K562 (cell line): Measurements from ENCODE around the gene ORM1. TPM values are rescaled to one million over a fixed set of nuclear protein-coding genes. Genes with fewer than 3 reads are reported as not detected.
"Not testable (repeated sequence)": the region's sequence is repeated elsewhere in the genome, so short reads cannot be mapped to it uniquely, and the experiment has no call there.

ENCODE experiments used
- ATAC-seq: fragments of 200-7000 bp; cut with Tn5 transposase; 3 replicates; pipeline ENCODE4 v1.9.1; 2020; ENCODE audit warnings: moderate library complexity
- BruUV-seq: library from RNA; stranded (reverse); fragments of 400-500 nt; replicated peaks from 2 replicates; lab custom pipeline; 2021; lab: Mats Ljungman, UMichigan
- CTCF ChIA-PET: fragments of 300-600 bp; formaldehyde crosslinking; extraction: SDS; loops from one replicate; lab custom pipeline; 2021; ENCODE audit warnings: low intra/inter-chr PET ratio; lab: Yijun Ruan, JAX
- POLR2A ChIA-PET: fragments of 300-600, 350-650 bp; sonication (Branson Sonifier 250); formaldehyde crosslinking; extraction: SDS; loops from one replicate; lab custom pipeline; 2021; ENCODE audit warnings: antibody characterized with exemption, inconsistent platforms; lab: Yijun Ruan, JAX
- DNase-seq, 4 experiments: peaks; one replicate each; pipeline versions ENCODE4 v3.0.0 to v3.0.0-alpha.2; 2011 to 2018; ENCODE audit warnings: low spot score in 3 of 4, mixed read lengths in 3 of 4; ENCODE audit errors: extremely low read depth in 1 of 4
- FAIRE-seq: peaks from 2 replicates; lab custom pipeline; 2011; peaks lifted over from hg19 to GRCh38; lab: Jason Lieb, UNC
- H2AFZ ChIP-seq: 2 replicates; pipeline ENCODE4 v1.6.0; 2011; ENCODE audit warnings: low read depth, low read length, control low read depth, inconsistent platforms
- H3K27ac ChIP-seq: fragments of 200-600 bp; 3 replicates; pipeline ENCODE4 v1.8.0; 2011; ENCODE audit warnings: low read depth, mild to moderate bottlenecking, control low read depth, inconsistent platforms, low read length, moderate library complexity, mixed read lengths; ENCODE audit errors: extremely low read depth
- H3K27me3 ChIP-seq, 2 experiments: fragments of 300-600 bp in 1 of 2; 2 replicates in 1 of 2; 3 replicates in 1 of 2; pipeline versions ENCODE4 v1.6.0 to v1.8.0; 2011; ENCODE audit warnings: inconsistent platforms in 2 of 2, low read length in 2 of 2, mild to moderate bottlenecking in 1 of 2, mixed read lengths in 1 of 2, moderate library complexity in 1 of 2; ENCODE audit not compliant: control insufficient read depth in 2 of 2, insufficient read depth in 2 of 2
- H3K36me3 ChIP-seq: fragments of 300-600 bp; 3 replicates; pipeline ENCODE4 v1.8.0; 2011; ENCODE audit warnings: mild to moderate bottlenecking, low read length, inconsistent platforms; ENCODE audit not compliant: control insufficient read depth, insufficient read depth
- H3K4me1 ChIP-seq, 2 experiments: fragments of 200-600 bp in 1 of 2; replicated peaks in 1 of 2; 2 replicates in 1 of 2; 3 replicates in 1 of 2; pipeline versions ENCODE4 v1.5.1 to v1.8.0; 2011; ENCODE audit warnings: inconsistent platforms in 2 of 2, low read length in 2 of 2, mild to moderate bottlenecking in 1 of 2, mixed read lengths in 1 of 2, moderate library complexity in 1 of 2; ENCODE audit not compliant: control insufficient read depth in 2 of 2, insufficient read depth in 2 of 2
- H3K4me2 ChIP-seq: 2 replicates; pipeline ENCODE4 v1.6.1; 2011; ENCODE audit warnings: low read length, control low read depth, inconsistent platforms, mixed read lengths; ENCODE audit not compliant: insufficient read depth
- H3K4me3 ChIP-seq: fragments of 200-600 bp; sonication (generic), shearing (Covaris generic); 2 replicates; pipeline ENCODE4 v1.5.1; 2016; ENCODE audit warnings: control low read depth, inconsistent platforms
- H3K79me2 ChIP-seq: fragments of 200-600 bp; 3 replicates; pipeline ENCODE4 v1.8.0; 2011; ENCODE audit warnings: low read length, inconsistent platforms; ENCODE audit not compliant: control insufficient read depth, insufficient read depth
- H3K9ac ChIP-seq, 2 experiments: 2 replicates each; pipeline versions ENCODE4 v1.6.0 to v1.6.1; 2011; ENCODE audit warnings: low read depth in 2 of 2, low read length in 2 of 2, control low read depth in 1 of 2, inconsistent platforms in 1 of 2, mild to moderate bottlenecking in 1 of 2, mixed read lengths in 1 of 2; ENCODE audit not compliant: insufficient read depth in 1 of 2
- H3K9me1 ChIP-seq: one replicate; pipeline ENCODE4 v1.6.0; 2011; ENCODE audit warnings: inconsistent platforms, mild to moderate bottlenecking, low read length, moderate library complexity; ENCODE audit not compliant: control insufficient read depth, insufficient read depth
- H3K9me3 ChIP-seq: replicated peaks from 2 replicates; pipeline ENCODE4 v1.5.1; 2011; ENCODE audit warnings: low read depth, low read length, inconsistent platforms; ENCODE audit not compliant: control insufficient read depth, insufficient read depth
- H4K20me1 ChIP-seq: replicated peaks from 2 replicates; pipeline ENCODE4 v1.6.1; 2011; ENCODE audit warnings: low read length, inconsistent platforms, mixed read lengths; ENCODE audit not compliant: control insufficient read depth, insufficient read depth
- POLR2G ChIP-seq: fragments of 200-400 bp; formaldehyde crosslinking; IDR thresholded peaks from 2 replicates; pipeline ENCODE4 v1.6.1; 2017; ENCODE audit warnings: low read depth, mild to moderate bottlenecking, antibody characterized with exemption, low read length, moderate library complexity
- SMARCC2 ChIP-seq: fragments of 450-650 bp; IDR thresholded peaks from 2 replicates; pipeline ENCODE4 v1.6.1; 2017; ENCODE audit warnings: antibody characterized with exemption, moderate library complexity, mild to moderate bottlenecking, low read depth
- TBP ChIP-seq: optimal IDR thresholded peaks from 2 replicates; pipeline ENCODE3; 2011; ENCODE audit warnings: low read depth, low read length, improper control_type of control experiment
- U2AF1 ChIP-seq: fragments of 200-400 bp; formaldehyde crosslinking; optimal IDR thresholded peaks from 2 replicates; pipeline ENCODE3; 2017; ENCODE audit warnings: mild to moderate bottlenecking, low read depth, low read length, moderate library complexity
- USF1 ChIP-seq: sonication (generic); formaldehyde crosslinking; IDR thresholded peaks from 2 replicates; pipeline ENCODE4 v1.9.0; 2022; ENCODE audit warnings: mild to moderate bottlenecking, missing genetic modification reagents
- WGBS: fragments of 100-300 bp; shearing (Covaris generic); methylation state at CpG from one replicate; pipeline ENCODE4 v1.1.6; 2016; ENCODE audit warnings: low coverage, mixed read lengths; ENCODE audit not compliant: insufficient coverage; ENCODE audit errors: missing lambda C conversion rate; 5-methylcytosine and 5-hydroxymethylcytosine counted together
- in situ Hi-C: fragments of 300-500 bp; cut with MboI; formaldehyde crosslinking; loops from 4 replicates; pipeline ENCODE4 v1.15.0; 2018; ENCODE audit warnings: inconsistent platforms, mixed read lengths
- intact Hi-C: fragments of 100-400 bp; cut with micrococcal nuclease; formaldehyde crosslinking; loops from 2 replicates; pipeline ENCODE4 v1.14.2; 2022
- polyA plus RNA-seq, 8 experiments: library from polyadenylated mRNA; depleted of rRNA in 4 of 8; stranded (reverse) in 5 of 8; unstranded in 3 of 8; fragments of >200 nt; fragmentation: Nextera tagmentation in 2 of 8; fragmentation: Illumina TruSeq in 1 of 8; extraction: Ambion mirVana in 2 of 8; extraction: Trizol in 1 of 8; gene quantifications; 2 replicates each; pipeline versions ENCODE4 v1.2.1 to v1.2.3, GENCODE V29; 2011 to 2014; ENCODE audit warnings: inconsistent platforms in 1 of 8, missing spikeins in 1 of 8
- total RNA-seq, 7 experiments: library from RNA; depleted of rRNA in 6 of 7; stranded (reverse); fragments of >200 nt in 6 of 7; fragmentation: Illumina TruSeq in 2 of 7; extraction: Trizol in 2 of 7; gene quantifications; 2 replicates each; pipeline versions ENCODE4 v1.2.1 to v1.2.3, GENCODE V29; 2011 to 2021; ENCODE audit warnings: low replicate concordance in 1 of 7

Gene ORM1
- total and polyA plus RNA-seq, 9 of the 15 experiments (the other 6 are each of a cell fraction or from before 2014, with no cell fraction given), result 2.9 TPM; not detected in 8

DNA sequence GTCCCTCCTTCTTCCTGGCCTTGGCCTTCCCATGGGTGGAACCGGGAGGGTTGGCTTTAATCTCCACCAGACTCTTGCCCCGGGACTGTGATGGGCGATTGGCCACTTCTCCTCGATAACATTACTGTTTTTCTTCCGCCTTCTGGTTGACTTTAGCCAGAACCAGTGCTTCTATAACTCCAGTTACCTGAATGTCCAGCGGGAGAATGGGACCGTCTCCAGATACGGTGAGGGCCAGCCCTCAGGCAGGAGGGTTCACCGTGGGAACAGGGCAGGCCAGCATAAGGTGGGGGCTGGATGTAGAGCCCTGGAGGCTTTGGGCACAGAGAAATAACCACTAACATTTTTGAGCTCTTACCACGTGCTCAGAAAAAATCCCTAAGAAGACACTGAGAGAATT lies 7.7 kb downstream of the ORM1 start (continued):
- TF ChIP-seq USF1 (CRISPR knock-in tag), result no peak
- no peak for TF ChIP-seq SMARCC2
- no peak for TF ChIP-seq U2AF1
- no peak for TF ChIP-seq TBP
- TF ChIP-seq, all 486 proteins: peak for 0

DNA sequence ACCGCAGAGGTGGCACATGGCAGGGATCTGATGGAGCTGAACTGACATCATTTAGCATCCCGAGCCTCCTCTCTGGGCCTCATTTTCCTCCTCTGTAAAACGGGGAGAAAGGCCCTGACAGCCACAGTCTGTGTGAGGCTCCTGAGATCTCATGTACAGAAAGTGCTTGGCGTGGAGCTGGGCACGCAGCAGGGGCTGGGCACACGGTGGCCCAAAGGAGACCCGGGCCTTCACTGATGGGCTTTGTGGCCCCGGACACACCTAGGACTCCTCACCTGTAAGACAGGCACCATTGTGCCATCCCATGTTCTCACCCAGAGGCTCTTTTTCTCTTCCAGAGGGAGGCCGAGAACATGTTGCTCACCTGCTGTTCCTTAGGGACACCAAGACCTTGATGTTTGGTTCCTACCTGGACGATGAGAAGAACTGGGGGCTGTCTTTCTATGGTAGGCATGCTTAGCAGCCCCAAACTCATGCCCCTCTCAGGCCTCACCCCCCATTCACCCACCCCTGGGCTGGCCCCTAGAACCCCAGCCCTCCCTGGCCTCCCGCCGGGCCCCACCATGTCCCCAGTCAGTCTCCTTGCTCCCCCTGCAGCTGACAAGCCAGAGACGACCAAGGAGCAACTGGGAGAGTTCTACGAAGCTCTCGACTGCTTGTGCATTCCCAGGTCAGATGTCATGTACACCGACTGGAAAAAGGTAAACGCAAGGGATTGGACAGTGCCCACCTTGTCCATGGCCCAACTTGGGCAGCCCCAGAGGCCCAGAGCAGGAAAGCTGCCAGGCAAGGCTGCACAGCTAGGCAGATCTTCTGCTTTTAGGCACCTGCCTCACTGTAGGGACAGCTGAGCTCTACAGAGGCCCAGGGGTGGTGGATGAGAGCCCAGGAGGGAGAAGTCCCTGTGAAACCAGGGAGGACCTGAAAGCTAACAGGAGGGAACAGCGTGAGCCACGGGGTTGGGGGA lies 8.6 kb downstream of the ORM1 start:
- H3K4me1 ChIP-seq, H3K27ac ChIP-seq, H3K4me2 ChIP-seq, DNase-seq, H3K4me3 ChIP-seq, BruUV-seq, FAIRE-seq, H4K20me1 ChIP-seq, H2AFZ ChIP-seq, in situ Hi-C loops, ATAC-seq, H3K9ac ChIP-seq, H3K36me3 ChIP-seq, H3K9me1 ChIP-seq, intact Hi-C loops, H3K9me3 ChIP-seq: not testable (repeated sequence)
- peak; percentile 47; the same call in 1 of the 2 replicates for TF ChIP-seq POLR2G
- TF ChIP-seq, all 486 proteins: peak for 1; not testable (repeated sequence) for 485
- CTCF ChIA-PET, H3K79me2 ChIP-seq: not testable (repeated sequence)
- peaks cover 18 to 38% of the 10 kb centered on the region in 2 experiments; a peak in 4 of 5 replicates for H3K27me3 ChIP-seq
- POLR2A ChIA-PET, result interaction anchor here (0.6 kb wide), 2 partner anchors 130 to 325 kb away, joined by 3 to 4 read pairs; no protein-coding TSS in a partner anchor
- 5% methylated on average over 14 of the region's 19 CpGs for WGBS

GRCh38 chr9:114332474-114333040 lies 9.7 kb downstream of the ORM1 start:
- BruUV-seq, result not testable (repeated sequence)

More at GRCh38 chr9:114332474-114333040, 9.7 kb downstream of the ORM1 start:
- H3K9ac ChIP-seq, H3K4me2 ChIP-seq, H3K9me1 ChIP-seq, H3K36me3 ChIP-seq, H2AFZ ChIP-seq, ATAC-seq, H4K20me1 ChIP-seq, H3K27ac ChIP-seq, FAIRE-seq, H3K4me3 ChIP-seq, H3K79me2 ChIP-seq, in situ Hi-C loops, intact Hi-C loops, DNase-seq, H3K4me1 ChIP-seq, H3K9me3 ChIP-seq, CTCF ChIA-PET: not testable (repeated sequence)
- POLR2A ChIA-PET, result interaction anchor here (0.6 kb wide), 1 partner anchor 324 kb away, joined by 3 read pairs; no protein-coding TSS in a partner anchor
- WGBS, result 0% methylated on average over 3 of the region's 4 CpGs
- H3K27me3 ChIP-seq, result peaks cover 17 to 35% of the 10 kb centered on the region in 2 experiments; a peak in 4 of 5 replicates
